ENCODE measurements around the gene STRN3.

- TF ChIP-seq, protein P1, sequence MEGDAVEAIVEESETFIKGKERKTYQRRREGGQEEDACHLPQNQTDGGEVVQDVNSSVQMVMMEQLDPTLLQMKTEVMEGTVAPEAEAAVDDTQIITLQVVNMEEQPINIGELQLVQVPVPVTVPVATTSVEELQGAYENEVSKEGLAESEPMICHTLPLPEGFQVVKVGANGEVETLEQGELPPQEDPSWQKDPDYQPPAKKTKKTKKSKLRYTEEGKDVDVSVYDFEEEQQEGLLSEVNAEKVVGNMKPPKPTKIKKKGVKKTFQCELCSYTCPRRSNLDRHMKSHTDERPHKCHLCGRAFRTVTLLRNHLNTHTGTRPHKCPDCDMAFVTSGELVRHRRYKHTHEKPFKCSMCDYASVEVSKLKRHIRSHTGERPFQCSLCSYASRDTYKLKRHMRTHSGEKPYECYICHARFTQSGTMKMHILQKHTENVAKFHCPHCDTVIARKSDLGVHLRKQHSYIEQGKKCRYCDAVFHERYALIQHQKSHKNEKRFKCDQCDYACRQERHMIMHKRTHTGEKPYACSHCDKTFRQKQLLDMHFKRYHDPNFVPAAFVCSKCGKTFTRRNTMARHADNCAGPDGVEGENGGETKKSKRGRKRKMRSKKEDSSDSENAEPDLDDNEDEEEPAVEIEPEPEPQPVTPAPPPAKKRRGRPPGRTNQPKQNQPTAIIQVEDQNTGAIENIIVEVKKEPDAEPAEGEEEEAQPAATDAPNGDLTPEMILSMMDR (IDR thresholded peaks at IDR 0.05; ENCODE audit: low read depth, low read length, poor library complexity, severe bottlenecking): no peak
- TF ChIP-seq EZH2phosphoT487 (IDR thresholded peaks at IDR 0.05; ENCODE audit: borderline replicate concordance, low read length): no peak
Observed at GRCh38 chr14:31060253-31060875, 34.2 kb upstream of the STRN3 start.
